H9 (cell line): ENCODE data around the gene ATPAF1. TPM values are rescaled to one million over a fixed set of nuclear protein-coding genes. Genes with fewer than 3 reads are reported as not detected.

Source experiments
- DNase-seq: peaks from one replicate; pipeline ENCODE4 v3.0.0-alpha.2; 2017
- H2AFZ ChIP-seq: one replicate; pipeline ENCODE4 v1.6.1; 2013; ENCODE audit warnings: mild to moderate bottlenecking, low read length, control low read depth, moderate library complexity
- H2AK5ac ChIP-seq: 2 replicates; pipeline ENCODE4 v1.6.1; 2013; ENCODE audit warnings: low read length, control low read depth, mixed read lengths; ENCODE audit not compliant: insufficient read length
- H2BK120ac ChIP-seq: one replicate; pipeline ENCODE4 v1.6.1; 2013; ENCODE audit warnings: low read depth, mild to moderate bottlenecking, low read length, control low read depth, inconsistent platforms; ENCODE audit not compliant: poor library complexity, severe bottlenecking
- H2BK12ac ChIP-seq: 2 replicates; pipeline ENCODE4 v1.6.1; 2013; ENCODE audit warnings: low read length, control low read depth, mixed read lengths, low read depth; ENCODE audit not compliant: insufficient read length
- H2BK15ac ChIP-seq: 2 replicates; pipeline ENCODE4 v1.6.1; 2013; ENCODE audit warnings: low read depth, low read length, control low read depth
- H2BK20ac ChIP-seq: one replicate; pipeline ENCODE4 v1.6.1; 2013; ENCODE audit warnings: low read depth, mild to moderate bottlenecking, low read length, control low read depth, inconsistent platforms; ENCODE audit not compliant: poor library complexity, severe bottlenecking
- H2BK5ac ChIP-seq: 2 replicates; pipeline ENCODE4 v1.6.1; 2013; ENCODE audit warnings: low read length, control low read depth, mixed read lengths; ENCODE audit not compliant: insufficient read length
- H3K14ac ChIP-seq: 2 replicates; pipeline ENCODE4 v1.6.1; 2013; ENCODE audit warnings: low read length, control low read depth; ENCODE audit not compliant: insufficient read depth
- H3K18ac ChIP-seq: 2 replicates; pipeline ENCODE4 v1.6.1; 2013; ENCODE audit warnings: low read depth, mild to moderate bottlenecking, mixed read lengths, low read length, control low read depth; ENCODE audit not compliant: insufficient read length
- H3K23ac ChIP-seq: 2 replicates; pipeline ENCODE4 v1.6.1; 2013; ENCODE audit warnings: low read length, control low read depth, mixed read lengths, low read depth; ENCODE audit not compliant: insufficient read length
- H3K23me2 ChIP-seq: 2 replicates; pipeline ENCODE4 v1.6.1; 2013; ENCODE audit warnings: low read depth, mild to moderate bottlenecking, mixed read lengths, low read length, control low read depth; ENCODE audit not compliant: insufficient read length, poor library complexity, severe bottlenecking
- H3K27ac ChIP-seq: 2 replicates; pipeline ENCODE4 v1.5.1; 2013; ENCODE audit warnings: low read length, control low read depth, mixed read lengths, low read depth; ENCODE audit not compliant: insufficient read length
- H3K27me3 ChIP-seq: 2 replicates; pipeline ENCODE4 v1.6.1; 2013; ENCODE audit warnings: low read length, control low read depth, inconsistent platforms; ENCODE audit not compliant: insufficient read depth
- H3K4ac ChIP-seq: 2 replicates; pipeline ENCODE4 v1.6.1; 2013; ENCODE audit warnings: low read depth, mild to moderate bottlenecking, control low read depth, inconsistent platforms, low read length, moderate library complexity
- H3K4me1 ChIP-seq: 2 replicates; pipeline ENCODE4 v1.6.1; 2013; ENCODE audit warnings: low read length, control low read depth, inconsistent platforms; ENCODE audit not compliant: insufficient read depth
- H3K4me2 ChIP-seq: 2 replicates; pipeline ENCODE4 v1.6.1; 2013; ENCODE audit warnings: low read length, control low read depth, mixed read lengths; ENCODE audit not compliant: insufficient read length, insufficient read depth
- H3K56ac ChIP-seq: 2 replicates; pipeline ENCODE4 v1.6.1; 2013; ENCODE audit warnings: low read depth, mild to moderate bottlenecking, mixed read lengths, low read length, control low read depth; ENCODE audit not compliant: insufficient read length
- H3K79me1 ChIP-seq: 2 replicates; pipeline ENCODE4 v1.6.1; 2013; ENCODE audit warnings: low read depth, mild to moderate bottlenecking, moderate library complexity, low read length, control low read depth, inconsistent platforms; ENCODE audit not compliant: insufficient read depth, poor library complexity, severe bottlenecking
- H3K79me2 ChIP-seq: 2 replicates; pipeline ENCODE4 v1.6.1; 2013; ENCODE audit warnings: low read length, control low read depth, inconsistent platforms; ENCODE audit not compliant: insufficient read depth
- H3K9ac ChIP-seq: 2 replicates; pipeline ENCODE4 v1.6.1; 2013; ENCODE audit warnings: low read length, control low read depth, mixed read lengths; ENCODE audit not compliant: insufficient read length; ENCODE audit errors: extremely low read depth
- H3K9me3 ChIP-seq: one replicate; pipeline ENCODE4 v1.6.1; 2013; ENCODE audit warnings: low read depth, low read length, inconsistent platforms; ENCODE audit not compliant: control insufficient read depth
- H3T11ph ChIP-seq: one replicate; pipeline ENCODE4 v1.6.1; 2013; ENCODE audit warnings: mild to moderate bottlenecking, low read length, control low read depth, inconsistent platforms
- H4K20me1 ChIP-seq: one replicate; pipeline ENCODE4 v1.6.1; 2013; ENCODE audit not compliant: control insufficient read depth, insufficient read length, insufficient read depth
- H4K5ac ChIP-seq: 2 replicates; pipeline ENCODE4 v1.6.1; 2013; ENCODE audit warnings: low read depth, mild to moderate bottlenecking, mixed read lengths, low read length, control low read depth; ENCODE audit not compliant: insufficient read length
- H4K8ac ChIP-seq: replicated peaks from 2 replicates; pipeline ENCODE4 v1.6.1; 2013; ENCODE audit warnings: low read length, control low read depth, mixed read lengths, low read depth; ENCODE audit not compliant: insufficient read length
- H4K91ac ChIP-seq: 2 replicates; pipeline ENCODE4 v1.6.1; 2013; ENCODE audit warnings: low read depth, mild to moderate bottlenecking, moderate library complexity, mixed read lengths, low read length, control low read depth; ENCODE audit not compliant: insufficient read length
- H3K27ac Mint-ChIP-seq, 3 experiments: 2 replicates in 2 of 3; 3 replicates in 1 of 3; pipeline ENCODE4 v1.8.0; 2020 to 2021; ENCODE audit warnings: mixed read lengths in 3 of 3, mild to moderate bottlenecking in 1 of 3, moderate library complexity in 1 of 3
- H3K27me3 Mint-ChIP-seq: 2 replicates; pipeline ENCODE4 v1.8.0; 2021; ENCODE audit warnings: low read depth, mild to moderate bottlenecking, moderate library complexity, mixed read lengths
- H3K36me3 Mint-ChIP-seq, 3 experiments: 2 replicates in 2 of 3; 3 replicates in 1 of 3; pipeline ENCODE4 v1.8.0; 2020 to 2021; ENCODE audit warnings: low read depth in 3 of 3, mixed read lengths in 3 of 3; ENCODE audit not compliant: insufficient read depth in 1 of 3
- H3K4me1 Mint-ChIP-seq, 2 experiments: 2 replicates each; pipeline ENCODE4 v1.8.0; 2020; ENCODE audit warnings: mixed read lengths in 2 of 2
- H3K4me3 Mint-ChIP-seq, 2 experiments: 2 replicates in 1 of 2; 3 replicates in 1 of 2; pipeline ENCODE4 v1.8.0; 2020 to 2021; ENCODE audit warnings: mild to moderate bottlenecking in 2 of 2, mixed read lengths in 2 of 2, moderate library complexity in 1 of 2
- H3K9me3 Mint-ChIP-seq, 2 experiments: 2 replicates in 1 of 2; 3 replicates in 1 of 2; pipeline ENCODE4 v1.8.0; 2020; ENCODE audit warnings: mild to moderate bottlenecking in 2 of 2, mixed read lengths in 2 of 2, moderate library complexity in 1 of 2
- WGBS: extraction: QIAGEN DNeasy Blood & Tissue Kit; methylation state at CpG from one replicate; pipeline ENCODE4 v1.1.7; 2013; ENCODE audit warnings: missing lambda C conversion rate, low lambda C conversion rate, mixed read lengths; ENCODE audit not compliant: insufficient read length; ENCODE audit errors: extremely low coverage; 5-methylcytosine and 5-hydroxymethylcytosine counted together
- total RNA-seq: library from RNA; stranded (reverse); gene quantifications from 2 replicates; pipeline ENCODE4 v1.2.1, GENCODE V29; 2021
- TF ChIP-seq, protein P1 (sequence below): fragments of 200-600 bp; sonication (generic); conservative IDR thresholded peaks from 3 replicates; pipeline ENCODE4 v1.8.0; 2021; ENCODE audit warnings: antibody characterized with exemption, mild to moderate bottlenecking

Gene ATPAF1
- total RNA-seq, 1 experiment from 2014 or later, result 57.3 TPM

DNA sequence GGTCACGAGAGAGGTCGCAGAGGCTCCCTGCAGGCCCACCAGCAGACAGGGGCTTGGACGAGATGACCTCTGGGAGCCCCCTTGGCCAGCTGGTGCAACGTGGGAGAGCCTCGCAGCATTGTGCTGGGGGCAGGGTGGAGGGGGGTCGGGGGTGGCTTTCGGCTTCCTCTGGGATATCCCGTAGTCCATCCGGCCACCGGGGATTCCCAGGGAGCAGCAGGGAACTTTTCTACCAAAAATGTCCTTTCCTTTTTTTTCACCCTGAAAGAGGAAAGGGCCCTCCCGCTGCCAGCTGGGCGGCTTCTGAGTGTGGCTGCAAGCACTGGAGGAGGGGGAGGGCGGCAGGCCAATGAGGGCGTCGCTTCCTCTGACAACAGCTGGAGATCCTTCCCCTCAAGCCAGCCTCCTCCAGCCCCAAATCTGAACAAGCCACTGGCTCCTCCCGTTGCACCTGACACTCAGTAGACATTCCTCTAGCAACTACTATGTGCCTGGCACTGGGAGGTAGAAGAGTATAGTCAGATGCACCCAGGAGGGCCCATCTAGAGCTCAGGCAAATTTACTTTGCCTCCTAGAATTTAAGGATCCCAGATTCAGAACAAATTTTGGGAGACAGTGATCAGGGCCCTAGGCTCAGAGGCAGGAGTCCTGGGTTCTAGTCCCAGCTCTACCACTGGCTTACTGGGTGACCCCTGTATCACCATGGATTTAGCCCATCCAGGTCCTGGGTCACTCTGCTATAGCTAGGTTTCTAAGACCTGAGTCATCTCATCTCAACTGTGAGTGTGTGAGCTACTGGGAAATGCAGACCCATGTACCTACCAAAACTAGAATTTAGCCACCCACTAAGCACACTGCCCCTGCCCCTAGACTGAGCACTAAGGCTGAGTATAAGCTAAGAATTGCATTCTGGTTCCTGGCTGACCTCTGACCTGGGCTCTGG is 54.2 kb downstream of the ATPAF1 start:
- no peaks in the 10 kb centered on the region for H3K79me2 ChIP-seq
- Mint-ChIP-seq H3K4me3 (peak overlapping the region; percentile 37 to 58; a peak in 4 of 5 replicates), H3K4me1 (peaks cover 49 to 57% of the 10 kb centered on the region in 2 experiments), H3K36me3 (peaks cover 0 to 8% (median 0%) of the 10 kb centered on the region in 3 experiments; a peak in 3 of 7 replicates), H3K27ac (peak overlapping the region in 2 of 3 experiments; percentile 71 to 82; a peak in 2 of 7 replicates), H3K9me3 (no peaks in the 10 kb centered on the region), H3K27me3 (peaks cover 25% of the 10 kb centered on the region)
- H3K4ac ChIP-seq, result no peak overlapping the region
- H3K9ac ChIP-seq, result no peak overlapping the region
- TF ChIP-seq, protein P1, sequence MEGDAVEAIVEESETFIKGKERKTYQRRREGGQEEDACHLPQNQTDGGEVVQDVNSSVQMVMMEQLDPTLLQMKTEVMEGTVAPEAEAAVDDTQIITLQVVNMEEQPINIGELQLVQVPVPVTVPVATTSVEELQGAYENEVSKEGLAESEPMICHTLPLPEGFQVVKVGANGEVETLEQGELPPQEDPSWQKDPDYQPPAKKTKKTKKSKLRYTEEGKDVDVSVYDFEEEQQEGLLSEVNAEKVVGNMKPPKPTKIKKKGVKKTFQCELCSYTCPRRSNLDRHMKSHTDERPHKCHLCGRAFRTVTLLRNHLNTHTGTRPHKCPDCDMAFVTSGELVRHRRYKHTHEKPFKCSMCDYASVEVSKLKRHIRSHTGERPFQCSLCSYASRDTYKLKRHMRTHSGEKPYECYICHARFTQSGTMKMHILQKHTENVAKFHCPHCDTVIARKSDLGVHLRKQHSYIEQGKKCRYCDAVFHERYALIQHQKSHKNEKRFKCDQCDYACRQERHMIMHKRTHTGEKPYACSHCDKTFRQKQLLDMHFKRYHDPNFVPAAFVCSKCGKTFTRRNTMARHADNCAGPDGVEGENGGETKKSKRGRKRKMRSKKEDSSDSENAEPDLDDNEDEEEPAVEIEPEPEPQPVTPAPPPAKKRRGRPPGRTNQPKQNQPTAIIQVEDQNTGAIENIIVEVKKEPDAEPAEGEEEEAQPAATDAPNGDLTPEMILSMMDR, result no peak
- no peak overlapping the region for H2BK120ac ChIP-seq
- H4K91ac ChIP-seq, result no peak overlapping the region
- H3K14ac ChIP-seq, result peak overlapping the region; percentile 38; the same call in 1 of the 2 replicates
- no peak overlapping the region for H3T11ph ChIP-seq
- H2BK5ac ChIP-seq, result no peak overlapping the region
- H4K8ac ChIP-seq, result no peak overlapping the region
- H2AK5ac ChIP-seq, result no peak overlapping the region
- H3K23ac ChIP-seq, result no peak overlapping the region
- peak overlapping the region; percentile 10 for H3K4me2 ChIP-seq
- no peak overlapping the region for H2AFZ ChIP-seq
- H3K79me1 ChIP-seq, result no peaks in the 10 kb centered on the region
- H3K27ac ChIP-seq, result no peak overlapping the region
- H3K9me3 ChIP-seq, result no peaks in the 10 kb centered on the region
- H3K56ac ChIP-seq, result no peak overlapping the region
- whole genome bisulfite sequencing, result no CpG with 5 or more reads among the region's 16 CpGs
- H2BK12ac ChIP-seq, result no peak overlapping the region
- no peak overlapping the region for H4K5ac ChIP-seq
- H4K20me1 ChIP-seq, result no peaks in the 10 kb centered on the region
- peaks cover 3% of the 10 kb centered on the region; the same call in 1 of the 2 replicates for H3K27me3 ChIP-seq
- DNase-seq, result peak; percentile 92
- H3K4me1 ChIP-seq, result peaks cover 14% of the 10 kb centered on the region; the same call in 1 of the 2 replicates
- H3K23me2 ChIP-seq, result peaks cover 8% of the 10 kb centered on the region
- H3K18ac ChIP-seq, result no peak overlapping the region
- H2BK20ac ChIP-seq, result no peak overlapping the region
- no peak overlapping the region for H2BK15ac ChIP-seq
